Ovary (tissue), 10 donors: Measurements from ENCODE around the gene AEBP2. TPM values are rescaled to one million over a fixed set of nuclear protein-coding genes. Genes with fewer than 3 reads are reported as not detected.
"Not testable (repeated sequence)": the region's sequence is repeated elsewhere in the genome, so short reads cannot be mapped to it uniquely, and the experiment has no call there.

ENCODE experiments used
- DNase-seq, 5 donors: peaks; one replicate each; pipeline ENCODE4 v3.0.0-alpha.2; 2019 to 2020
- H3K27ac ChIP-seq, 2 donors: fragments of 200-600 bp; one replicate each; pipeline versions ENCODE4 v1.5.1 to v1.8.0; 2019 to 2022
- H3K27me3 ChIP-seq: fragments of 200-600 bp; one replicate; pipeline ENCODE4 v1.8.0; 2022
- H3K36me3 ChIP-seq: fragments of 200-600 bp; sonication (generic); one replicate; pipeline ENCODE4 v1.5.1; 2019
- H3K4me1 ChIP-seq: one replicate; pipeline ENCODE4 v1.8.1; 2013; ENCODE audit warnings: mild to moderate bottlenecking, moderate library complexity; ENCODE audit not compliant: insufficient read depth
- H3K4me3 ChIP-seq: fragments of 200-600 bp; sonication (generic); one replicate; pipeline ENCODE4 v1.5.1; 2017
- H3K9me3 ChIP-seq, 2 donors: fragments of 200-600 bp in 1 of 2; sonication (generic) in 1 of 2; one replicate each; pipeline versions ENCODE4 v1.5.1 to v1.8.1; 2013 to 2019; ENCODE audit warnings: mild to moderate bottlenecking in 1 of 2, moderate library complexity in 1 of 2
- EP300 ChIP-seq: sonication (generic); formaldehyde crosslinking; IDR thresholded peaks from one replicate; pipeline ENCODE4 v1.6.1; 2017; ENCODE audit warnings: antibody characterized with exemption
- POLR2A ChIP-seq: fragments of 450-650 bp; IDR thresholded peaks from one replicate; pipeline ENCODE4 v1.6.1; 2017; ENCODE audit warnings: antibody characterized with exemption, mild to moderate bottlenecking, moderate library complexity
- WGBS, 3 donors: extraction: QIAGEN DNeasy Blood & Tissue Kit in 1 of 3; methylation state at CpG; one replicate each; pipeline versions ENCODE4 v1.1.5 to v1.1.7; 2013 to 2017; 5-methylcytosine and 5-hydroxymethylcytosine counted together
- intact Hi-C, 4 donors: fragments of 100-400 bp; cut with DNase I; formaldehyde crosslinking; loops; one replicate each; pipeline versions ENCODE4 v1.11.0 to v1.15.1; 2022 to 2023
- long read RNA-seq, 3 donors: library from polyadenylated mRNA in 2 of 3; unstranded in 2 of 3; transcript quantifications; one replicate each; pipeline ENCODE4 v2.0.0 and lab custom pipeline, GENCODE V29; 2021 to 2026
- polyA plus RNA-seq, 2 donors: library from polyadenylated mRNA; stranded (reverse); fragments of 200-250 nt in 1 of 2; fragments of 350-450 nt in 1 of 2; fragmentation: Illumina TruSeq in 1 of 2; extraction: RNeasy Lipid Tissue Mini Kit (QIAGEN cat#74804) in 1 of 2; gene quantifications; one replicate each; pipeline ENCODE4 v1.2.3, GENCODE V29; 2013 to 2014
- total RNA-seq, 7 donors: library from RNA; depleted of rRNA in 2 of 7; stranded (reverse); fragments of >200 nt in 2 of 7; fragmentation: NEBNext Ultra II Directional in 3 of 7; extraction: Animal tissue kit (Norgen Biotek cat#: 25700) in 3 of 7; gene quantifications; one replicate each; pipeline versions ENCODE4 v1.1.0 to v1.2.4, GENCODE V29; 2016 to 2023
- TF ChIP-seq, protein P1 (sequence below), 3 donors: fragments of 450-650 bp in 2 of 3; fragments of 200-600 bp in 1 of 3; IDR thresholded peaks; one replicate each; pipeline versions ENCODE4 v1.5.1 to v1.8.0; 2016 to 2022; ENCODE audit warnings: antibody characterized with exemption in 3 of 3, mild to moderate bottlenecking in 1 of 3
- donor health status: DM: no; HTN: no; CAD: no; lungs with moderate emphysema.
- donor health status: DM: no; HTN: no; CAD: no.
- donor health status: Bipolar disorder and iron deficiency.
- donor health status: DM: yes; HTN: yes; CAD: no.
- donor health status: DM: no; HTN: no; CAD: no.
- donor health status: DM: yes; HTN: yes; CAD: no.

Gene AEBP2
- total RNA-seq, result 10 to 100 TPM; 27.9 to 62.4 (median 51.6) TPM
- polyA plus RNA-seq, result 10 to 100 TPM; 22.4 to 33.7 TPM
- long read RNA-seq, donor 1, partial matches to known transcripts, result 1 of 8 reads
- long read RNA-seq, donor 1, other reads (novel, unspliced or antisense), result 6 of 8 reads
- long read RNA-seq, donor 2, full-length matches to known transcripts, result 2 of 2 reads
- long read RNA-seq, donor 2, partial matches to known transcripts, result 0 of 2 reads
- long read RNA-seq, donor 2, other reads (novel, unspliced or antisense), result 0 of 2 reads
- long read RNA-seq, donor 3, full-length matches to known transcripts, result 52 of 59 reads
- long read RNA-seq, donor 3, partial matches to known transcripts, result 1 of 59 reads
- long read RNA-seq, donor 3, other reads (novel, unspliced or antisense), result 6 of 59 reads

DNA sequence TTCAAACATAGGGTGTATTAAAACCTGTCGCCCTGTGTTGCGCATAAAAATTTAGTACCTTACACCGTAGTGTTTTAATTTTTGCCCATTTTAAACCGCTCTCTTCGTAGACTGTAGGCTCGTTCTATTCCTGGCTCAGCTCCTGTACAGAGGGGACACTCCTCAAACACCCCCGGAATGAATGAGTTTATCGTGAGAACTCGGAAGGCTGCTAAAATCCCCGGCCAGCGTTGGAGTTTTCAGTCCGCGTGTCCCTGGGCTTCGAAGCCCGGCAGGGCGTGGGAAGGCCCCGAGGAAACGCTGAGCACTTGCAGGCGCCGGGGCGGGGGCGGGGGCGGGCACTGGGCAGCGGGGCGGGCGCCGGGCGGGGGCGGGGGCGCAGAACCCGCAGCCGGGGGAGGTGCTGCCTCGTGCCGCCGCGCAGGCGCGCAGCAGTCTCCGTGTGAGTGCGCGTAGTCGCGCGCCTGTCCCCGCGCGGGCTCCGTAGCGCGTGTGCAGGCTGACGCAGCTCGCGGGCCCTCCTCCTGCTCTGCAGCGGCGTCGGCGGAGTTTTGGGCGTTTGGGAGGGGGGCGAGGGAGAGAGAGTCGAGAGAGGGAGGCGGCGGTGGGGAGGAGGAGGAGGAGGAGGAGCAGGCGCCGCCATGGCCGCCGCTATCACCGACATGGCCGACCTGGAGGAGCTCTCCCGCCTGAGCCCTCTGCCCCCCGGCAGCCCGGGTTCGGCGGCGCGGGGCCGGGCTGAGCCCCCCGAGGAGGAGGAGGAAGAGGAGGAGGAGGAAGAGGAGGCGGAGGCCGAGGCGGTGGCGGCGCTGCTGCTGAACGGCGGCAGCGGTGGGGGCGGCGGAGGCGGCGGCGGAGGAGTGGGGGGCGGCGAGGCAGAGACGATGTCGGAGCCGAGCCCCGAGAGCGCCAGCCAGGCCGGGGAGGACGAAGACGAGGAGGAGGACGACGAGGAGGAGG, at the start of gene AEBP2:
TSS of gene AEBP2 (plus strand) at position 434 of the 960 bp plus-strand sequence. CDS start at position 642, 208 bp downstream.
- peak; percentile 78 for TF ChIP-seq POLR2A
- TF ChIP-seq EP300, result no peak
- no peaks in the 10 kb centered on the region for H3K36me3 ChIP-seq
- H3K4me3 ChIP-seq, result peak within 1 kb of the TSS; percentile 97
- intact Hi-C loops, result no loop called here
- 4 to 5% (median 4%) methylated on average over 87 to 101 of the region's 102 CpGs for WGBS, 3 donors
- DNase-seq, result peak; percentile 95 to 96 (median 95)
- no peaks in the 10 kb centered on the region for H3K27me3 ChIP-seq
- H3K9me3 ChIP-seq, result no peaks in the 10 kb centered on the region
- H3K27ac ChIP-seq, result peak within 1 kb of the TSS; percentile 88 to 95
- peaks cover 3% of the 10 kb centered on the region for H3K4me1 ChIP-seq

- intact Hi-C loops, result no loop called here
- H3K9me3 ChIP-seq, result no peaks in the 10 kb centered on the region
- no peak overlapping the region for H3K27ac ChIP-seq
- no peaks in the 10 kb centered on the region for H3K36me3 ChIP-seq
- no peak for DNase-seq
- WGBS, 3 donors, result 49 to 66% (median 60%) methylated on average over 3 of the region's 3 CpGs
- H3K4me1 ChIP-seq, result no peaks in the 10 kb centered on the region
- H3K27me3 ChIP-seq, result no peaks in the 10 kb centered on the region
- no peak overlapping the region for H3K4me3 ChIP-seq
- TF ChIP-seq, protein P1, sequence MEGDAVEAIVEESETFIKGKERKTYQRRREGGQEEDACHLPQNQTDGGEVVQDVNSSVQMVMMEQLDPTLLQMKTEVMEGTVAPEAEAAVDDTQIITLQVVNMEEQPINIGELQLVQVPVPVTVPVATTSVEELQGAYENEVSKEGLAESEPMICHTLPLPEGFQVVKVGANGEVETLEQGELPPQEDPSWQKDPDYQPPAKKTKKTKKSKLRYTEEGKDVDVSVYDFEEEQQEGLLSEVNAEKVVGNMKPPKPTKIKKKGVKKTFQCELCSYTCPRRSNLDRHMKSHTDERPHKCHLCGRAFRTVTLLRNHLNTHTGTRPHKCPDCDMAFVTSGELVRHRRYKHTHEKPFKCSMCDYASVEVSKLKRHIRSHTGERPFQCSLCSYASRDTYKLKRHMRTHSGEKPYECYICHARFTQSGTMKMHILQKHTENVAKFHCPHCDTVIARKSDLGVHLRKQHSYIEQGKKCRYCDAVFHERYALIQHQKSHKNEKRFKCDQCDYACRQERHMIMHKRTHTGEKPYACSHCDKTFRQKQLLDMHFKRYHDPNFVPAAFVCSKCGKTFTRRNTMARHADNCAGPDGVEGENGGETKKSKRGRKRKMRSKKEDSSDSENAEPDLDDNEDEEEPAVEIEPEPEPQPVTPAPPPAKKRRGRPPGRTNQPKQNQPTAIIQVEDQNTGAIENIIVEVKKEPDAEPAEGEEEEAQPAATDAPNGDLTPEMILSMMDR (IDR thresholded peaks at IDR 0.05), result no peak
- no peak for TF ChIP-seq EP300
- no peak for TF ChIP-seq POLR2A
These were observed 49.2 kb upstream of the AEBP2 start for GRCh38 chr12:19390051-19390598.

DNA sequence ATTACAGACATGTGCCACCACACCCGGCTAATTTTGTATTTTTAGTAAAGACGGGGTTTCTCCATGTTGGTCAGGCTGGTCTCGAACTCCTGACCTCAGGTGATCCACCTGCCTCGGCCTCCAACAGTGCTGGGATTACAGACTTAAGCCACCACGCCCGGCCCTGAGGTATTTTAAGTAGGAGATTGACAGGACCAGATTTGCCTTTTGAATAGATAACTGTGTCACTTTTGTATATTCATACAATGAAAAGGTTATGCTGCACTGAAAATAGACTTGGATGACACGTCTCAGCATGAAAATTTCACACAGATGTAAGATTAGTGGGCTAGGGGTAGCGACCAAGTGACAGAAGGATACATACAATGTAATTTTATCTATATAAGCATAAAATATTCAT, 46.6 kb upstream of the AEBP2 start:
- DNase-seq, H3K4me3 ChIP-seq, H3K4me1 ChIP-seq, H3K36me3 ChIP-seq, H3K27ac ChIP-seq, intact Hi-C loops, H3K9me3 ChIP-seq, H3K27me3 ChIP-seq: not testable (repeated sequence)
- 94 to 96% (median 95%) methylated on average over 8 of the region's 8 CpGs for WGBS, 3 donors

GRCh38 chr12:19394385-19394784, 44.9 kb upstream of the AEBP2 start:
- Histone ChIP-seq H3K27me3 (no peaks in the 10 kb centered on the region), H3K4me1 (no peaks in the 10 kb centered on the region), H3K27ac (no peak overlapping the region), H3K4me3 (no peak overlapping the region), H3K36me3 (no peaks in the 10 kb centered on the region), H3K9me3 (no peaks in the 10 kb centered on the region)
- intact Hi-C loops, result no loop called here
- TF ChIP-seq EP300 (no peak), POLR2A (no peak)
- TF ChIP-seq, protein P1 (IDR thresholded peaks at IDR 0.05), result no peak
- WGBS, 3 donors, result 54 to 59% (median 54%) methylated on average over 2 of the region's 2 CpGs
- DNase-seq, result no peak

GRCh38 chr12:19397534-19397933, 41.8 kb upstream of the AEBP2 start:
- no peak overlapping the region for H3K4me3 ChIP-seq
- H3K27me3 ChIP-seq, result no peaks in the 10 kb centered on the region
- no peaks in the 10 kb centered on the region for H3K9me3 ChIP-seq
- H3K36me3 ChIP-seq, result no peaks in the 10 kb centered on the region
- intact Hi-C loops, result no loop called here
- TF ChIP-seq POLR2A (no peak), EP300 (no peak)
- TF ChIP-seq, protein P1 (IDR thresholded peaks at IDR 0.05), result no peak
- WGBS, 3 donors, result 83 to 88% (median 86%) methylated on average over 4 of the region's 4 CpGs
- no peak for DNase-seq
- no peak overlapping the region for H3K27ac ChIP-seq
- no peaks in the 10 kb centered on the region for H3K4me1 ChIP-seq
